ENCODE data around the gene ROGDI. TPM values are rescaled to one million over a fixed set of nuclear protein-coding genes. Genes with fewer than 3 reads are reported as not detected.

ROGDI gene
- total and polyA plus RNA-seq, 2 of the 13 experiments (the other 11 are each of a cell fraction or from before 2014, with no cell fraction given), result 19.2 to 42.1 TPM

DNA sequence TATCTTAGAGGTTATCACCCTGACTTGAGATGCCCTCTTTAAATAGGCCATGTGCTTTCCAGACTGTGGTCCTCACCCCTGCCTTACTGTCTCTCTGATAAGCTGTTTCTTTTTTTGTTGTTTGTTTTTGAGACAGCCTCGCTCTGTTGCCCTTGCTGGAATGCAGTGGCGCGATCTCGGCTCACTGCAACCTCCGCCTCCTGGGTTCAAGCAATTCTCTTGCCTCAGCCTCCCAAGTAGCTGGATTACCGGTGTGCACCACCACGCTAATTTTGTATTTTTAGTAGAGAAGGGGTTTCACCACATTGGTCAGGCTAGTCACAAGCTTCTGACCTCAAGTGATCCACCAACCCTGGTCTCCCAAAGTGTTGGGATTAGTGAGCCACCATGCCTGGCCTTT, 13.5 kb downstream of the ROGDI start (continued):
- TF ChIP-seq, protein P1, sequence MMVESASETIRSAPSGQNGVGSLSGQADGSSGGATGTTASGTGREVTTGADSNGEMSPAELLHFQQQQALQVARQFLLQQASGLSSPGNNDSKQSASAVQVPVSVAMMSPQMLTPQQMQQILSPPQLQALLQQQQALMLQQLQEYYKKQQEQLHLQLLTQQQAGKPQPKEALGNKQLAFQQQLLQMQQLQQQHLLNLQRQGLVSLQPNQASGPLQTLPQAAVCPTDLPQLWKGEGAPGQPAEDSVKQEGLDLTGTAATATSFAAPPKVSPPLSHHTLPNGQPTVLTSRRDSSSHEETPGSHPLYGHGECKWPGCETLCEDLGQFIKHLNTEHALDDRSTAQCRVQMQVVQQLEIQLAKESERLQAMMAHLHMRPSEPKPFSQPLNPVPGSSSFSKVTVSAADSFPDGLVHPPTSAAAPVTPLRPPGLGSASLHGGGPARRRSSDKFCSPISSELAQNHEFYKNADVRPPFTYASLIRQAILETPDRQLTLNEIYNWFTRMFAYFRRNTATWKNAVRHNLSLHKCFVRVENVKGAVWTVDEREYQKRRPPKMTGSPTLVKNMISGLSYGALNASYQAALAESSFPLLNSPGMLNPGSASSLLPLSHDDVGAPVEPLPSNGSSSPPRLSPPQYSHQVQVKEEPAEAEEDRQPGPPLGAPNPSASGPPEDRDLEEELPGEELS (CRISPR knock-in tag; IDR thresholded peaks at IDR 0.05), result 0 out of 2 replicates have a peak, but pooled peaks have one; percentile 10
- TF ChIP-seq ARNT2 (CRISPR knock-in tag; IDR thresholded peaks at IDR 0.05; ENCODE audit: low read depth) (peak; percentile 53; the same call in 1 of the 2 replicates), MIER3 (CRISPR knock-in tag; IDR thresholded peaks at IDR 0.05; ENCODE audit: borderline replicate concordance) (no peak), ZMYM3 (CRISPR knock-in tag; IDR thresholded peaks at IDR 0.05) (peak; percentile 89)
- TF ChIP-seq, protein P2, sequence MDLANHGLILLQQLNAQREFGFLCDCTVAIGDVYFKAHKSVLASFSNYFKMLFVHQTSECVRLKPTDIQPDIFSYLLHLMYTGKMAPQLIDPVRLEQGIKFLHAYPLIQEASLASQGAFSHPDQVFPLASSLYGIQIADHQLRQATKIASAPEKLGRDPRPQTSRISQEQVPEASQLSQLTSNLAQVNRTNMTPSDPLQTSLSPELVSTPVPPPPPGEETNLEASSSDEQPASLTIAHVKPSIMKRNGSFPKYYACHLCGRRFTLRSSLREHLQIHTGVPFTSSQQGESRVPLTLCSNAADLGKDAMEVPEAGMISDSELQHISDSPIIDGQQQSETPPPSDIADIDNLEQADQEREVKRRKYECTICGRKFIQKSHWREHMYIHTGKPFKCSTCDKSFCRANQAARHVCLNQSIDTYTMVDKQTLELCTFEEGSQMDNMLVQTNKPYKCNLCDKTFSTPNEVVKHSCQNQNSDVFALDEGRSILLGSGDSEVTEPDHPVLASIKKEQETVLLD (CRISPR knock-in tag; IDR thresholded peaks at IDR 0.05; ENCODE audit: low read depth), result no peak

DNA sequence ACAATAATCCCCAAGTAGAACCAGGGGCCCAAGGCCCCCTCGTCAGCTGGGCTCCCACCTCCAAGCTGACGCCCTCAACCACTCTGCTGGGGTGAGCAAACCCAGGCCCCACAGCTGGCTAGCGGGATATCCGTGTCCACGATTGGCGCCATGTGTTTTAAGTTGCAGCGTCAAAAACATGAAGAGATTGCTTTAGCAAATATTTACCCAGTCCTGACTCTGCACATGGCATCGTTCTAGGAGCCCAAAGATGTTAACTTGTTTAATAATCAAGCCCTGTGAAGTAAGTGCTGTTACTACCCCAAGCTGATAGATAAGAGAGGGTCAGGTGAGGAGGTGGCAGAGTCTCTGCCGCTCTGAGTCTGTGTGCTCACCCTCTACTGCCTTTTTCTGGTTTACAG, 13.9 kb downstream of the ROGDI start:
- intact Hi-C loops (cut with micrococcal nuclease; ENCODE audit: unreplicated experiment) (no loop called here), in situ Hi-C loops (cut with HindIII; ENCODE audit: extremely low pct_ligation_motif_present, low pct_unique_long_range_greater_than_20kb) (no loop called here)
- peak overlapping the region; percentile 36 for H3K27ac ChIP-seq (ENCODE audit: extremely low read length, insufficient read depth, low read length)
- WGBS (ENCODE audit: low lambda C conversion rate), result 1% methylated on average over 8 of the region's 9 CpGs
- no peaks in the 10 kb centered on the region for H4K20me1 ChIP-seq (ENCODE audit: insufficient read depth, low read length)
- no peak overlapping the region for H2AFZ ChIP-seq (ENCODE audit: low read length)
- ChIA-PET POLR2A (interaction anchor here (0.8 to 3.0 kb wide), 5 partner anchors 13 to 156 kb away, joined by 3 to 17 read pairs (median 5); partner anchors contain the start of genes ANKS3, DNAAF8 and ROGDI), CTCF (ENCODE audit: low intra/inter-chr PET ratio, low total read pairs) (no interaction called here)
- no peaks in the 10 kb centered on the region for H3K9me3 ChIP-seq (ENCODE audit: low read length)
- H3K27me3 ChIP-seq (ENCODE audit: control insufficient read depth in 1 of 2, insufficient read depth in 2 of 2, low read length in 2 of 2), result no peaks in the 10 kb centered on the region; a peak in 1 of 5 replicates
- peaks cover 85% of the 10 kb centered on the region for H3K4me1 ChIP-seq (ENCODE audit: insufficient read depth, low read length)
- H3K79me2 ChIP-seq (ENCODE audit: insufficient read depth, low read length), result no peaks in the 10 kb centered on the region
- ATAC-seq (peak; percentile 55), FAIRE-seq (peak; percentile 71), DNase-seq (ENCODE audit: low spot score) (peak; percentile 64)
- no peaks in the 10 kb centered on the region for H3K36me3 ChIP-seq (replicated peaks in 1 of 2; ENCODE audit: control insufficient read depth in 1 of 2, insufficient read depth in 2 of 2, low read length in 2 of 2)
- H3K4me3 ChIP-seq (replicated peaks in 1 of 3; ENCODE audit: insufficient read depth in 1 of 3, low read depth in 2 of 3, low read length in 3 of 3), result peak overlapping the region; percentile 9 to 67 (median 43); a peak in 5 of 6 replicates
- H3K9ac ChIP-seq (ENCODE audit: insufficient read depth, low read depth, low read length), result peak overlapping the region; percentile 11
- no TSS peak for BruUV-seq (replicated peaks)
- H3K4me2 ChIP-seq (ENCODE audit: low read depth, low read length), result peak overlapping the region; percentile 88
- TF ChIP-seq EEA1 (CRISPR knock-in tag; IDR thresholded peaks at IDR 0.05; ENCODE audit: borderline replicate concordance) (no peak), ZC3H13 (CRISPR knock-in tag; IDR thresholded peaks at IDR 0.05) (no peak), ZSCAN9 (CRISPR knock-in tag; IDR thresholded peaks at IDR 0.05; ENCODE audit: borderline replicate concordance) (no peak), ZNF296 (CRISPR knock-in tag; conservative IDR thresholded peaks at IDR 0.05) (no peak), ZNF75D (CRISPR knock-in tag; IDR thresholded peaks at IDR 0.05; ENCODE audit: borderline replicate concordance) (no peak), MATR3 (CRISPR knock-in tag; IDR thresholded peaks at IDR 0.05) (no peak), ZNF350 (CRISPR knock-in tag; IDR thresholded peaks at IDR 0.05; ENCODE audit: borderline replicate concordance, low read depth) (0 out of 2 replicates have a peak, but pooled peaks have one; percentile 17), GATA4 (IDR thresholded peaks at IDR 0.05; ENCODE audit: borderline replicate concordance, low read depth) (no peak), NR2F1 (CRISPR knock-in tag; IDR thresholded peaks at IDR 0.05) (no peak), HHEX (CRISPR knock-in tag; IDR thresholded peaks at IDR 0.05) (0 out of 2 replicates have a peak, but pooled peaks have one; percentile 29), CEBPG (CRISPR knock-in tag; IDR thresholded peaks at IDR 0.05) (0 out of 2 replicates have a peak, but pooled peaks have one; percentile 24), SALL2 (CRISPR knock-in tag; IDR thresholded peaks at IDR 0.05) (no peak)
- TF ChIP-seq, protein P3, sequence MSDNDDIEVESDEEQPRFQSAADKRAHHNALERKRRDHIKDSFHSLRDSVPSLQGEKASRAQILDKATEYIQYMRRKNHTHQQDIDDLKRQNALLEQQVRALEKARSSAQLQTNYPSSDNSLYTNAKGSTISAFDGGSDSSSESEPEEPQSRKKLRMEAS (IDR thresholded peaks at IDR 0.05), result peak; percentile 29; the same call in 1 of the 2 replicates
- TF ChIP-seq, protein P4, sequence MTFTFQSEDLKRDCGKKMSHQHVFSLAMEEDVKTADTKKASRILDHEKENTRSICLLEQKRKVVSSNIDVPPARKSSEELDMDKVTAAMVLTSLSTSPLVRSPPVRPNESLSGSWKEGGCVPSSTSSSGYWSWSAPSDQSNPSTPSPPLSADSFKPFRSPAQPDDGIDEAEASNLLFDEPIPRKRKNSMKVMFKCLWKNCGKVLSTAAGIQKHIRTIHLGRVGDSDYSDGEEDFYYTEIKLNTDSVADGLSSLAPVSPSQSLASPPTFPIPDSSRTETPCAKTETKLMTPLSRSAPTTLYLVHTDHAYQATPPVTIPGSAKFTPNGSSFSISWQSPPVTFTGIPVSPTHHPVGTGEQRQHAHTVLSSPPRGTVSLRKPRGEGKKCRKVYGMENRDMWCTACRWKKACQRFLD (CRISPR knock-in tag; IDR thresholded peaks at IDR 0.05; ENCODE audit: borderline replicate concordance), result no peak
